HepG2 (cell line): ENCODE data around the gene PAQR6. TPM values are rescaled to one million over a fixed set of nuclear protein-coding genes. Genes with fewer than 3 reads are reported as not detected.

Experiments
- CENPT ChIP-seq: sonication (generic); formaldehyde crosslinking; IDR thresholded peaks from 2 replicates; pipeline ENCODE4 v1.8.0; 2022; ENCODE audit warnings: low read depth, mild to moderate bottlenecking, moderate library complexity, missing genetic modification reagents
- FOXJ3 ChIP-seq: sonication (generic); formaldehyde crosslinking; IDR thresholded peaks from 2 replicates; pipeline ENCODE4 v1.4.0; 2020; ENCODE audit warnings: missing genetic modification reagents, mild to moderate bottlenecking, borderline replicate concordance
- HOXA5 ChIP-seq: sonication (generic); formaldehyde crosslinking; IDR thresholded peaks from 2 replicates; pipeline ENCODE4 v1.4.0; 2020; ENCODE audit warnings: missing genetic modification reagents
- MAZ ChIP-seq, 2 experiments: sonication (generic) in 1 of 2; formaldehyde crosslinking in 1 of 2; IDR thresholded peaks; 2 replicates each; pipeline versions ENCODE4 v1.5.0 to v1.6.1; 2012 to 2020; ENCODE audit warnings: low read depth in 2 of 2, mild to moderate bottlenecking in 2 of 2, borderline replicate concordance in 1 of 2, improper control_type of control experiment in 1 of 2, low read length in 1 of 2, missing genetic modification reagents in 1 of 2, moderate library complexity in 1 of 2
- NCOA5 ChIP-seq: sonication (generic); formaldehyde crosslinking; IDR thresholded peaks from 2 replicates; pipeline ENCODE4 v1.4.0; 2020; ENCODE audit warnings: missing genetic modification reagents
- RFX3 ChIP-seq: IDR thresholded peaks from 2 replicates; pipeline ENCODE4 v1.6.1; 2016; ENCODE audit warnings: missing biosample characterization, missing genetic modification reagents
- TBX2 ChIP-seq: sonication (generic); formaldehyde crosslinking; IDR thresholded peaks from 2 replicates; pipeline ENCODE4 v1.5.0; 2020; ENCODE audit warnings: missing genetic modification reagents, mild to moderate bottlenecking, borderline replicate concordance
- ZNF207 ChIP-seq: fragments of 450-650 bp; IDR thresholded peaks from 2 replicates; pipeline ENCODE4 v1.6.1; 2016; ENCODE audit warnings: antibody characterized with exemption, borderline replicate concordance
- ZNF331 ChIP-seq: sonication (generic); formaldehyde crosslinking; IDR thresholded peaks from 2 replicates; pipeline ENCODE4 v1.4.0; 2020; ENCODE audit warnings: missing genetic modification reagents
- ZNF556 ChIP-seq: sonication (generic); formaldehyde crosslinking; IDR thresholded peaks from 2 replicates; pipeline ENCODE4 v1.4.0; 2020; ENCODE audit warnings: mild to moderate bottlenecking, missing genetic modification reagents, borderline replicate concordance
- ZNF788 ChIP-seq: sonication (generic); formaldehyde crosslinking; IDR thresholded peaks from 2 replicates; pipeline ENCODE4 v1.5.0; 2020; ENCODE audit warnings: mild to moderate bottlenecking, missing genetic modification reagents, borderline replicate concordance
- ZSCAN12 ChIP-seq: sonication (generic); formaldehyde crosslinking; IDR thresholded peaks from 2 replicates; pipeline ENCODE4 v1.9.0; 2021; ENCODE audit warnings: mild to moderate bottlenecking, missing genetic modification reagents
- polyA plus RNA-seq, 8 experiments: library from polyadenylated mRNA; depleted of rRNA in 3 of 8; stranded (reverse) in 7 of 8; unstranded in 1 of 8; fragments of >200 nt; fragmentation: Illumina TruSeq in 4 of 8; extraction: Trizol in 4 of 8; gene quantifications; 2 replicates each; pipeline versions ENCODE4 v1.2.1 to v1.2.3, GENCODE V29; 2011 to 2016; ENCODE audit warnings: low read depth in 4 of 8, missing spikeins in 1 of 8, mixed read lengths in 1 of 8; ENCODE audit not compliant: insufficient read depth in 1 of 8
- total RNA-seq, 5 experiments: library from RNA; depleted of rRNA; stranded (reverse); fragments of >200 nt; fragmentation: Illumina TruSeq; extraction: Trizol; gene quantifications; 2 replicates each; pipeline ENCODE4 v1.2.3, GENCODE V29; 2016; ENCODE audit warnings: low read depth in 1 of 5
- TF ChIP-seq, protein P1 (sequence below): sonication (generic); formaldehyde crosslinking; IDR thresholded peaks from 2 replicates; pipeline ENCODE4 v1.4.0; 2020; ENCODE audit warnings: missing genetic modification reagents
- TF ChIP-seq, protein P2 (sequence below): sonication (generic); formaldehyde crosslinking; IDR thresholded peaks from 2 replicates; pipeline ENCODE4 v1.8.0; 2022; ENCODE audit warnings: mild to moderate bottlenecking, missing genetic modification reagents, borderline replicate concordance
- TF ChIP-seq, protein P3 (sequence below): sonication (generic); formaldehyde crosslinking; IDR thresholded peaks from 2 replicates; pipeline ENCODE4 v1.8.1; 2023; ENCODE audit warnings: mild to moderate bottlenecking, missing genetic modification reagents
- TF ChIP-seq, protein P4 (sequence below): sonication (generic); formaldehyde crosslinking; IDR thresholded peaks from 2 replicates; pipeline ENCODE4 v1.4.0; 2020; ENCODE audit warnings: low read depth, mild to moderate bottlenecking, missing genetic modification reagents
- TF ChIP-seq, protein P5 (sequence below): sonication (generic); formaldehyde crosslinking; IDR thresholded peaks from 2 replicates; pipeline ENCODE4 v1.4.0; 2020; ENCODE audit warnings: missing genetic modification reagents

The PAQR6 gene
- total and polyA plus RNA-seq, 2 of the 13 experiments (the other 11 are each of a cell fraction or from before 2014, with no cell fraction given), result 0.82 to 1.4 TPM

DNA sequence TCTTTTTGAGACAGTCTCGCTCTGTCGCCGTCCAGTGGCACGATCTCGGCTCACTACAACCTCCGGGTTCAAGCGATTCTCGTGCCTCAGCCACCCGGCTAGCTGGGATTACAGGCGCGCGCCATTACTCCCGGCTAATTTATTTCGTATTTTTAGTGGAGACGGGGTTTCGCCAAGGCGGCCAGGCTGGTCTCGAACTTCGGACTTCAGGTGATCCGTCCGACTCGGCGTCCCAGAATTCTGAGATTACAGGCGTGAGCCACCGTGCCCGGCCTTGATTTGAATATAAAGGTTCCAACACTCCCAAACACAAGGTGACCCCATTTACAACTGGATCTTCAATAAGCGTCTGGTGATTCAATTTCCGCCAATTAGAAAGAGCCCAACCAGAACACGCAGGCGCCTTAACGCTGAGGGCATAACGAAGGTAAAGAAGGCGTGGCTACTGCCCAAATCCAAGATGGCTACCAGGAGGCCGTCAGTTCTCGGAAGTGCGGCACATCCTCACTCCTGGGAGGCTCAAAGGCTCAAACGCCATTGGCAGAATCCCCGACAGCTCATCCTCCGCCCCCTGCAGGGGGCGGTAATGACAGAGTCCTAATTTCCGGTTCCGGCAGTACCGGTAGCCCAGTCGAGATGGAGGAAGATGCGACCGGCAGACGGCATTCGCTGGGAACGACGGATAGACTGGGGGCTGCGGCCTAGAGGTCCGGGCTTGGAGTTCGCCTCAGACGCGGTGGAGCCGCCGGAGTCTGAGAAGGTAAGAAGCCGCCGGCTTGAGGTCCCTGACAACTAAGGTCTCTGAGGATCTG, 54.2 kb downstream of the PAQR6 start, which contains the start of gene SLC25A44 (continued):
- TF ChIP-seq RFX3 (no peak), HOXA5 (no peak; the same call in 1 of the 2 replicates), FOXJ3 (CRISPR knock-in tag) (peak; percentile 38; the same call in 1 of the 2 replicates), NCOA5 (CRISPR knock-in tag) (no peak), CENPT (CRISPR knock-in tag) (no peak), ZNF788 (CRISPR knock-in tag) (no peak), ZNF331 (CRISPR knock-in tag) (no peak; the same call in 1 of the 2 replicates), ZNF556 (no peak), MAZ (IDR thresholded peaks at IDR 0.05; ENCODE audit: borderline replicate concordance, low read depth, low read length) (peak; percentile 50; the same call in 1 of the 2 replicates), MAZ (CRISPR knock-in tag; IDR thresholded peaks at IDR 0.05; ENCODE audit: low read depth) (no peak), ZNF207 (no peak), ZSCAN12 (CRISPR knock-in tag) (no peak), TBX2 (CRISPR knock-in tag) (no peak; the same call in 1 of the 2 replicates)
- TF ChIP-seq, protein P1, sequence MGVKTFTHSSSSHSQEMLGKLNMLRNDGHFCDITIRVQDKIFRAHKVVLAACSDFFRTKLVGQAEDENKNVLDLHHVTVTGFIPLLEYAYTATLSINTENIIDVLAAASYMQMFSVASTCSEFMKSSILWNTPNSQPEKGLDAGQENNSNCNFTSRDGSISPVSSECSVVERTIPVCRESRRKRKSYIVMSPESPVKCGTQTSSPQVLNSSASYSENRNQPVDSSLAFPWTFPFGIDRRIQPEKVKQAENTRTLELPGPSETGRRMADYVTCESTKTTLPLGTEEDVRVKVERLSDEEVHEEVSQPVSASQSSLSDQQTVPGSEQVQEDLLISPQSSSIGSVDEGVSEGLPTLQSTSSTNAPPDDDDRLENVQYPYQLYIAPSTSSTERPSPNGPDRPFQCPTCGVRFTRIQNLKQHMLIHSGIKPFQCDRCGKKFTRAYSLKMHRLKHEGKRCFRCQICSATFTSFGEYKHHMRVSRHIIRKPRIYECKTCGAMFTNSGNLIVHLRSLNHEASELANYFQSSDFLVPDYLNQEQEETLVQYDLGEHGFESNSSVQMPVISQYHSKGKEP (CRISPR knock-in tag), result no peak
- TF ChIP-seq, protein P2, sequence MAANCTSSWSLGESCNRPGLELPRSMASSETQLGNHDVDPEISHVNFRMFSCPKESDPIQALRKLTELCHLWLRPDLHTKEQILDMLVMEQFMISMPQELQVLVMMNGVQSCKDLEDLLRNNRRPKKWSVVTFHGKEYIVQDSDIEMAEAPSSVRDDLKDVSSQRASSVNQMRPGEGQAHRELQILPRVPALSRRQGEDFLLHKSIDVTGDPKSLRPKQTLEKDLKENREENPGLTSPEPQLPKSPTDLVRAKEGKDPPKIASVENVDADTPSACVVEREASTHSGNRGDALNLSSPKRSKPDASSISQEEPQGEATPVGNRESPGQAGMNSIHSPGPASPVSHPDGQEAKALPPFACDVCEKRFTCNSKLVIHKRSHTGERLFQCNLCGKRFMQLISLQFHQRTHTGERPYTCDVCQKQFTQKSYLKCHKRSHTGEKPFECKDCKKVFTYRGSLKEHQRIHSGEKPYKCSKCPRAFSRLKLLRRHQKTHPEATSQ (CRISPR knock-in tag), result no peak
- TF ChIP-seq, protein P3, sequence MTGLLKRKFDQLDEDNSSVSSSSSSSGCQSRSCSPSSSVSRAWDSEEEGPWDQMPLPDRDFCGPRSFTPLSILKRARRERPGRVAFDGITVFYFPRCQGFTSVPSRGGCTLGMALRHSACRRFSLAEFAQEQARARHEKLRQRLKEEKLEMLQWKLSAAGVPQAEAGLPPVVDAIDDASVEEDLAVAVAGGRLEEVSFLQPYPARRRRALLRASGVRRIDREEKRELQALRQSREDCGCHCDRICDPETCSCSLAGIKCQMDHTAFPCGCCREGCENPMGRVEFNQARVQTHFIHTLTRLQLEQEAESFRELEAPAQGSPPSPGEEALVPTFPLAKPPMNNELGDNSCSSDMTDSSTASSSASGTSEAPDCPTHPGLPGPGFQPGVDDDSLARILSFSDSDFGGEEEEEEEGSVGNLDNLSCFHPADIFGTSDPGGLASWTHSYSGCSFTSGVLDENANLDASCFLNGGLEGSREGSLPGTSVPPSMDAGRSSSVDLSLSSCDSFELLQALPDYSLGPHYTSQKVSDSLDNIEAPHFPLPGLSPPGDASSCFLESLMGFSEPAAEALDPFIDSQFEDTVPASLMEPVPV (CRISPR knock-in tag), result no peak
- TF ChIP-seq, protein P4, sequence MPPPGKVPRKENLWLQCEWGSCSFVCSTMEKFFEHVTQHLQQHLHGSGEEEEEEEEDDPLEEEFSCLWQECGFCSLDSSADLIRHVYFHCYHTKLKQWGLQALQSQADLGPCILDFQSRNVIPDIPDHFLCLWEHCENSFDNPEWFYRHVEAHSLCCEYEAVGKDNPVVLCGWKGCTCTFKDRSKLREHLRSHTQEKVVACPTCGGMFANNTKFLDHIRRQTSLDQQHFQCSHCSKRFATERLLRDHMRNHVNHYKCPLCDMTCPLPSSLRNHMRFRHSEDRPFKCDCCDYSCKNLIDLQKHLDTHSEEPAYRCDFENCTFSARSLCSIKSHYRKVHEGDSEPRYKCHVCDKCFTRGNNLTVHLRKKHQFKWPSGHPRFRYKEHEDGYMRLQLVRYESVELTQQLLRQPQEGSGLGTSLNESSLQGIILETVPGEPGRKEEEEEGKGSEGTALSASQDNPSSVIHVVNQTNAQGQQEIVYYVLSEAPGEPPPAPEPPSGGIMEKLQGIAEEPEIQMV (CRISPR knock-in tag), result no peak
- TF ChIP-seq, protein P5, sequence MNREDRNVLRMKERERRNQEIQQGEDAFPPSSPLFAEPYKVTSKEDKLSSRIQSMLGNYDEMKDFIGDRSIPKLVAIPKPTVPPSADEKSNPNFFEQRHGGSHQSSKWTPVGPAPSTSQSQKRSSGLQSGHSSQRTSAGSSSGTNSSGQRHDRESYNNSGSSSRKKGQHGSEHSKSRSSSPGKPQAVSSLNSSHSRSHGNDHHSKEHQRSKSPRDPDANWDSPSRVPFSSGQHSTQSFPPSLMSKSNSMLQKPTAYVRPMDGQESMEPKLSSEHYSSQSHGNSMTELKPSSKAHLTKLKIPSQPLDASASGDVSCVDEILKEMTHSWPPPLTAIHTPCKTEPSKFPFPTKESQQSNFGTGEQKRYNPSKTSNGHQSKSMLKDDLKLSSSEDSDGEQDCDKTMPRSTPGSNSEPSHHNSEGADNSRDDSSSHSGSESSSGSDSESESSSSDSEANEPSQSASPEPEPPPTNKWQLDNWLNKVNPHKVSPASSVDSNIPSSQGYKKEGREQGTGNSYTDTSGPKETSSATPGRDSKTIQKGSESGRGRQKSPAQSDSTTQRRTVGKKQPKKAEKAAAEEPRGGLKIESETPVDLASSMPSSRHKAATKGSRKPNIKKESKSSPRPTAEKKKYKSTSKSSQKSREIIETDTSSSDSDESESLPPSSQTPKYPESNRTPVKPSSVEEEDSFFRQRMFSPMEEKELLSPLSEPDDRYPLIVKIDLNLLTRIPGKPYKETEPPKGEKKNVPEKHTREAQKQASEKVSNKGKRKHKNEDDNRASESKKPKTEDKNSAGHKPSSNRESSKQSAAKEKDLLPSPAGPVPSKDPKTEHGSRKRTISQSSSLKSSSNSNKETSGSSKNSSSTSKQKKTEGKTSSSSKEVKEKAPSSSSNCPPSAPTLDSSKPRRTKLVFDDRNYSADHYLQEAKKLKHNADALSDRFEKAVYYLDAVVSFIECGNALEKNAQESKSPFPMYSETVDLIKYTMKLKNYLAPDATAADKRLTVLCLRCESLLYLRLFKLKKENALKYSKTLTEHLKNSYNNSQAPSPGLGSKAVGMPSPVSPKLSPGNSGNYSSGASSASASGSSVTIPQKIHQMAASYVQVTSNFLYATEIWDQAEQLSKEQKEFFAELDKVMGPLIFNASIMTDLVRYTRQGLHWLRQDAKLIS (CRISPR knock-in tag), result no peak
